CD4-positive, alpha-beta T cell treated with Interleukin-21 for 1 hour (primary cell): Measurements from ENCODE around the gene CA5A.
"Not testable (repeated sequence)": the region's sequence is repeated elsewhere in the genome, so short reads cannot be mapped to it uniquely, and the experiment has no call there.

ENCODE experiments used
- DNase-seq: peaks from one replicate; pipeline ENCODE4 v3.0.0-alpha.2; 2020

CA5A gene

DNA sequence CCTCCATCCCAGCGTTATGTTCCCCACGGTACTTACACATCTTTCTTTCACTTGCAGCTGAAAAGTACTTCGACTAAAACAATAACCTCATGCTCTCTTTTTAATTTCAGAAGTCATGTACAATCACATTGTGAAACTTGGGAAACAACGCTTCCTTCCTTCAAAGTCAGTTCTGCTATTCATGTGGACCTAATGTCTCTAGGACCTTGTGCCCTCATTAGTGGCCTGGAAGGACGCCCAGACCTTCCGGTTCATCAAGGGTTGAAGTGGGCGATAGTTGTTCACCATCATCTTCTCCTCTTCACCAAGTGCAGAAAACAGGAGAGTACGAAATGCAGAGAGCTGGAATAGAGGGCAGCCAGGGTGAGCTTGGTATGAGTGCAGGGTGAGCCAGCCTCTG is 48.4 kb downstream of the CA5A start:
- not testable (repeated sequence) for DNase-seq

DNA sequence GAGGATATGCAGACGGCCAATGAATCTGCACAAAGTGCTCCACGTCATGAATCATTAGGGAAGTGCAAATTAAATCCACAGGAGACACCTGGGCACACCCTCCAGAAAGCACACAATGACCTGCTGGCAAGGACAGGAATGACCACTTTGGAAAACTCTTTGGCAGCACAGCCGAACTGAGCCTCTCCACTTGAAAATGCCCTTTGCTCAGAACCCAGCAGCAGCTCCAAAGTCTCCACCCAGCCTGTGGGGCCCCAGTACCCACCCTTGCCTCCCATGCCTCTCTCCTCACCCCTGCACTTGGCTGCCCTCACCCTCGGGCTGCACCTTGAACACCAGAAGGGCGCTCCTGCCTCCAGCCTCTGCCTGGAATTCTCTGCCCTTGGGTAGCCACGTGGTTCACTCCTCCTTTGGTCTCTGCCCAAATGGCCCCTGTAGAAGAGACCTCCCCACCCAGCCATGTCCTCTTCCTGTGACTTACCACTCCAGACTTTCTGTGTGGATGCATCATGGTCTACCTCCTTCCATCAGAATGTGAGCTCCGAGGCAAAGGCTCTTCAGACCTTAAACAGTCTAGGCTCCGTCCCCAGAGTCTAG is 50.9 kb downstream of the CA5A start:
- DNase-seq: not testable (repeated sequence)

GRCh38 chr16:87882436-87883019 is 53.8 kb downstream of the CA5A start:
- DNase-seq: no peak

DNA sequence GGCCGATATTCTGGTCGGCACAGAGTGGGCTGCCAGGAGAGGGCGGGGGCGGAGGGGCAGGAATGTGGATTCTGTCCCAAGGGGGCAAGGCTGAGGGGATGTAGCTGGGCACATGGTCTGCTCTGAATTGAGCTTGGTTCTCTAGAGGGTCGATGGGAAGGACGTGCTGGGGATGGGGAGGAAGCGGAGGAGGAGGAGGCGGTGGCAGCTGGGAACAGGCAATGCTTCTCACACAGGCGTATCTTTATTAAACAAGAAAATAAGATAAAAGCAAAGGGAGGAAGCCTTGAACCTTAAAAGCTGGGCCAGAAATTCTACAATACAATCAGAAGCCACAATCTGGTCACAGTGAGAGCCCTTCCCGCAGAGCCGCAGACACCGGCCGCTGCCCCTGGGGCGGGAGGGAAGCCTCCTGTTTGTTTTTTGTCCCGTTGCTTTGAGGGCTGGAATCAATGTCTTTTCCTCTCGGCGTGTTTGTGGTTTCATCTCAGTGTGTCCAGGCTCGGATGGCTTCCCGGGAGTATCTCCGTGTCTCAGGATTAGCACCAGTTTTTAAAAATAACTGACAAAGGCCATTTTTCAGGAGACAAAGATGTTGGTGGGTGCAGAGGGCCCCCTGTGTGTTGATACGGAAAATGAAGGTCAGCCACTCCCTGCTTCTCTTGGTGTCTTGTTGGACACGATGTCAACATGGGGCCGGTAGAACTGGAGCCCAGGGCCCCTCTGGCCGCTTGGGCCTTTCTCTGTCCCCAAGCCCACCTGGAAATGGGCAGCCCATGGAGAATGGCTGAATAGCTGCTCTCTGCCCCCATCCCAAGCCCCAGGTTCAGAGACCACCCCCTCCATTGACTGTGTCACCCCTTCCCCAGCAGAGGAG is 54.8 kb downstream of the CA5A start:
- DNase-seq: no peak

DNA sequence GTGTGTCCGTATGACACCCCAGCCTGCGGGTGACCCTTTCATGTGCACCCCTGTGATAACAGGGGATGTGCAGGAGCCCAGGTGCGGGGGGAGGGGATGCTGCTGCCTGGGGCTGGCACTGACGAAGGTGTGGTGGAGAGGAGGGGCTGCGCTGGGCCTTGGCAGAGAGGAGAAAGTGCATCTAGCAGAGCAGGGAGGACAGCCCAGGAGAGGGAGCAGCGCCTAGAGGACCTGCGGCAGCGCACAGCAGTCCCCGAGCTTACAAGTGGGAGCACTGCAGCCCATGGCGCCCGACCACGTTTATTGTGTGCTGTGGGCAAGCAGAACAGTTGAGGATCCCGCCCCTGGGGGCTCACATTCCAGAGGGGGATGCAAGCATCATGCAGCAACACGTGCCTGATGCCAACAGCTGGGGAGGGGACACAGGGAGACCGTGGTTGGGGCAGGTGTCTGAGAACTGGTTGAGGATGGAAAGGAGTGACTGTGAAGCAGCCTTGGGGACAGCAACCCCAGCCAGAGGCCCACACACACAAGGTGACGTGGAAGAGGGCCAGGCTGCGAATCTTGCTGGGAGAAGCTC is 56.1 kb downstream of the CA5A start:
- no peak for DNase-seq

- DNase-seq: not testable (repeated sequence)
Measured at GRCh38 chr16:87879411-87880013, 56.8 kb downstream of the CA5A start.

GRCh38 chr16:87878704-87879103 is 57.6 kb downstream of the CA5A start:
- no peak for DNase-seq

DNA sequence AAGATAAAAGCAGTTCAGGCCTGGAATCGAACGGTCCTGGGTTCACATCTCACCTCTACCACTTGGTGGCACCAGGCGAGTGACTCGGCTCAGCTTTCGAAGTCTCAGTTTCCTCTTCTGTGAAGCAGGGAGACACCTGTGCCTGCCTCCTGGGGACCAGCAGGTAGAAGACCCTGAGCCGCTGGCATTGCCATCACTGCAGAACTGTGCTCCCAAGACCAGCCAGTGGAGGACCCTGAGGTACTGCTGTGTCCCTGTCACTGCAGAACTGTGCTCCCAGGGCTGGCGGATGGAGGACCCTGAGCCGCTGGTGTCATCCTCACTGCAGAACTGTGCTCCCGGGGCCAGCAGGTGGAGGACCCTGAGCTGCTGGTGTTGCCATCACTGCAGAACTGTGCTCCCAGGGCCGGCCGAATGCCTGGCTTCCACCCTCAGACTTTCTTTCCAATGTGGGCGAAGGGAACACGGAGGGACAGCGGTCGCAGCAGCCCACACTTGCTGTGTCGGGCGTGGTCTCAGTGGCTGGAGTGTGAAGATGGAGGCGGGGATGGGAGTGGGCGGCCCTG is 58.3 kb downstream of the CA5A start:
- no peak for DNase-seq

DNA sequence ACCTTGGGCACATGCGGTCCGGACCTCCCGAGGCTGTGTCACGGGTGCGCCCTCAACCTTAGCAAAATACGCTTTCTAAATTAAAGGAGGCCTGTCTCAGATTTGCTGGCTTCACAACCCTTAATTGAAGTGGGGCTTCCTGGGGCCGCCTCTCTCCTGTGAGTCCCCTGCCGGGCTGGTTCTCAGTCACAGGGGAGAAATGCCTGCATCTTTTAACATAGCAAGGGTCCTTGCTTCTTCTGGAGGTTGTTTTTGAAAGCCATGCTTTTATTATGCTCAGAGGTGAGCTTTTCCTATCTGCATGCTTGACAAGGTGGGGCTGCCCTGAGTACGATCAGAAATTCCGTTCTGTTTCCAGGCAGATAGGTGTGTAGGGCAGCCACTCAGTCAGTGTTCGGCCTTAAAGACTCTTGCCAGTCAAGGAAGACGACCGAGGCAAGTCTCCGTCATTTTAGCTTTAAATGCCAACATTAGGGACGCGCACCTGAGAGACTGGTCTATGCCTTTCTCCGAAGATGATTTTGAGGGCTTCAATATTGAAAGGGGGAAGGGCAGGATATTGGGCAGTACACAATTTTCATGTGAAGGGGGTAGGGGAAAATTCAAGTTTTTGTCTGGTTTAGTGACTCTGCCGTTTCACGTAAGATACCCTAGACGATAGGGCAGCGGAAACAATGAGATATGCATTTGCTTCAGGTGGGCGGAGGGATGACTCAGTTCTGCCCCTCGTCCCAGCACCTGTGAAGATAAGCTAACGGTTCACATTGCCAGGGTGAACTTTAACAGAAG is 61.5 kb downstream of the CA5A start:
- no peak for DNase-seq

DNA sequence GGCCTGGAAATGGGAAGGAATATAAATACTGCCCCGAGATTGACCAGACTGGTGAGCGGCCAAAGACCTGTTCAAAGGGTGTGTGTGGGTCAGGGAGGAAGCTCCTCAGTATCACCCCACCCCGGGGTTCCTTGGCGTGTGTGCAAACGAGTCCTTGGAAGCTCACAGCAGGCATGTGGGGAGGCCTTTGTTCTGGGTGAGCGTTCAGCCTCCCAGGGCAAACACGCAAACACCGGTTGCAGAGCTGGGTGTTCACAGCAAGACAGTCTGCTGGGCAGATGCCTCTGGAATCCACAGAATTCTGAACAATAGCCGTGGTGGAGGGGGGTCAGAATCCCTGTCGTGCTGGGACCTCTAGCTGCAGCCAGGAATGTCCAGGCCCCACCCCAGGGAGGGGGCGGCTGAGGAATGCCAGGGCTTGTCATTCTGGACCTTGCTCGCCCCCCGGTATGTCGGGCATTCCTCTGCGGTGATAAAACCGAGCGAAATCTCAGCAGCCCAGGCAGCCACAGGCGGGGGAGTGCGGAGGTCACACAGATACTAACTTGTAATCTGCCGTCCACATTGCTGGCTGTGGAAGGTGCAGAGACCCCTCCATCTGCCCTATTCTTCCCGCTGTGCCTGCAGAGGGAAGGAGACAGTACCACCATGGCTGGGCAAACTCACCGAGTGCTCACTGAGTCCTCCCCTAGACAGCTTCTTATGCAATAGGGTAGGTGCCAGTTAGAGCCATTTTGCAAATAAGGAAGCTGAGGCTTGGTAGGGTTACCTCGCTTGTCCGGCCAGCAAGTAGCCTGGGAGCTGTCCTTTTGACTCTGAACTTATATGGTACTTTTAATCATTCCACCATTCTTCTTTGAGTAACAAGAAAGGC is 65.7 kb downstream of the CA5A start:
- DNase-seq: not testable (repeated sequence)

- DNase-seq: not testable (repeated sequence)
Measured at GRCh38 chr16:87869879-87870417, 66.4 kb downstream of the CA5A start.

- peak; percentile 89 for DNase-seq
Measured at GRCh38 chr16:87869061-87869878, 67.1 kb downstream of the CA5A start, which contains the start of gene SLC7A5. Gene SLC7A5, minus strand, starts transcription at chr16:87869507. Its CDS starts 85 bp downstream, at chr16:87869422.

DNA sequence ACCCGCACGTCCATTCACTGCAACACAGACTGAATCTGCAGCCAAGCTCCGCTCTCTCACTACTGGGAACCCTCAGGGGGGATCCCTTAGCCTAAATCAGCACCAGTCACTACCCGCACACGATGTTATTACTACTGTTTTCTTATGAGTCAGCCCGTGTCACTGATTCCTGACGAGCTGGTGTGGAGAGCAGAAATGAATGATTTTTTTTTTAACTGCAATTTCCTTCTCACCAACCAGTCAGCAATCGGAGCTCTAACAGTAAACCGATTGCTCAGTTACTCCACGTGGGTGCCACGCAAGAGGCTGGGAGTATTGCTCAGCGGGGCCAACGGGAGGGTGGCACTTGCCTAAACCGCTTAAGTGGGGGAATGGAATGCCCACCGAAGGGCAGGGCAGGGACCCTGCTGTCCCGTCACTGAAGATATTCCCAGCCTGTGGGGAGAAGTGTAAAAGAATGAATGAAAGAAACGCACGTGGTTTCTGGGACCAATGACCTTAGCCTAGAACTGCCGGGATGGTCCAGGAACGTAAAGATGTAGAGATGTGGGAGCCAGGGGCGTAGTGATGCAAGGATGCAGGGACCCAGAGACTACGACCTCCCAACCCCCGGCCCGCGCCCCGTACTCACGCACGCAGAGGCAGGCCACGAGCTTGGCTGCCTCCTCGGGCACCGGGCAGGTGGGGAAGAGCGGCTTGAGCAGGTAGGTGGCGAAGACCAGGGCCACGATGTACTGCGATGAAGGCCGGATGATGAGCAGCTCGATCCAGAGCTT is 67.9 kb downstream of the CA5A start:
- peak; percentile 77 for DNase-seq

DNA sequence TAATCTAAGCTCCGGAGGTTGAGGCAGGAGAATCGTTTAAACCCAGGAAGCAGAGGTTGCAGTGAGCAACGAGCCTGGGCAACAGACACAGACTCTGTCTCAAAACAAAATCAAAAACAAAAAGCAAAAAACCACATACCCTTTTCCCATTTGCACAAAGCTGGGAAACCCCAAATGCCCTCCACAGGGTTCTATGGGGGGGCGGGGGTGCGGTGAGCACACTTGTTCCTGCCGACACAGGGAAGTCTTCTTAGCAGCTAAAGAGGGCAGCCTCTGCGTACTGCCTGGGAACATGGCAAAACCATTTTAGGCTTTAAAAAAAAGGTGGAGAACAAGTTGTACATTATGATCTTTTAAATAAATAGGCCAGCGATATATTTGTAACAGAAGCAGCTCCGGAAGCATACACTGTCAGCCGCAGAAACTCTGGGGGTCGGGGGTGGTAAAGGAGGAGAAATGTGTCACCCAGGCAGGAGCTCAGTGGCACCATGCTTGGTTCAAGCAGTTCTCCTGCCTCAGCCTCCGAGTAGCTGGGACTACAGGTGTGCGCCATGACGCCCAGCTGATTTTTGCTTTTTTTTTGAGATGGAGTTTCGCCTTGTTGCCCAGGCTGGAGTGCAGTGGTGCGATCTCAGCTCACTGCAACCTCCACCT is 70.3 kb downstream of the CA5A start:
- peak; percentile 77 for DNase-seq

DNA sequence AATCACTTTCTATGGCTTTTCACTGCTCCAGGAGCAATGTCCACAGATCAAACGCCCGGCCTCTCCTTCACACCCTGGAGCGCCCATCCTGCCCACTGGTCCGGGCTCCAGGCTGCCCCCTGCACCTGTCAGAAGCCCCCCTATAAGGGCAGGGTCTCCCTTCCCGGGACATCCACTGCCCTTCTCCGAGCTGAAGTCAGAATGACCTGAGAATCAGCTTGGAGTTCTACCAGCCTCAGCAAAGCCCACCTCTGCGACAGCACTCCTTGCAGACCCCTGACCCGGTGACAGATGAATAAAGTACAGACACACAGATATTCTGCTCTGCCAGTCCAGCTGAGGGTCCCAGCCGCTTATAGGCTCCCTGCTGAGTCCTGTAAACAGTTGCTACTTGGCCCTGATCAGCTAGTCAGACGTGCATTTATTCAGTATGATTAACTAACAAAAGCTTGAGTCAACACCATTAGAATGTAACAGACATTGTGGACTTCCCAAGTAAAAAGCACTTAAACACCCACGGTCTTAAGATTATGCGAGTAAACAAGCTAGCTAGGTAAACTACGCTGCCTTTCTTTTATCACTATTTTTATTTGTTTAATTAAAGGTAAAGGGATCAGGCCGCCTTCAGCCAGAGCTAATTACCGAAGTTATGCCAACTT is 71.9 kb downstream of the CA5A start:
- DNase-seq: no peak

GRCh38 chr16:87863327-87863635 is 73.0 kb downstream of the CA5A start:
- DNase-seq: not testable (repeated sequence)

DNA sequence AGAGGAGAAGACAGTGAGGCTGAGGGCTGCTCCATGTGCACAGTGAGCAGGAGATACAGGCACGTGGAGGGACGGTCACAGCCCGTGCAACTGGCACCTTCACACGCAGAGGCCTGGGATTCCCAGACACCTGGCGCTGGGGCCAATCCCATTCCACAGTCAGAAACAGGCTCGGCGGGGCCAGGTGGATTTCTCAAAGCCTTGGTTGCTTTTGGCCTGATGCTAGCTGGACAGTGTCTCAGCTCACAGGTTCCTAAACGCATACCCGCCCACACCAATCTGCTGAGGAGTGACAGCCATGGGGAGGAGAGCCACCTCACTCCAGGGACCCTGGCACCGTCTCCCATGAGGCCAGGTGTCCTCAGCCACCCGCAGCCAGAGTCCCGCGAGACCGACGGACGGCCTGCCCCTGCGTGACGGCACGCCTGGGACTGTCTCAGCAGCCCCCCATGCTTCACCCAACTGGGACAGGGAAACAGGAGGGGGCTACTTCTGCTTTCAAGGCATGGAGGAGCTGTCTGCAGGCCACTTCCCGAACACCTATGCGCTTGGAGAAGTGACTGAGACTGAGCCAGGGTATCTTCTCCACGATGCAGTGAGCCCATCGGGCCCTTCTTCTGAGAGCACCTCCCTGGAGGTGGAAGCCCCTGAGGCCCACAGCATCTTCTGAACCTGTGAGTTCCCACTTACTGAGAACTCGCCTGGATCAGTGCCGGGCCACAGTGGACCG is 73.6 kb downstream of the CA5A start:
- not testable (repeated sequence) for DNase-seq
